GM12864 (cell line): ENCODE data around the gene TOMM40.
"Not testable (repeated sequence)": the region's sequence is repeated elsewhere in the genome, so short reads cannot be mapped to it uniquely, and the experiment has no call there.

Source experiments
- DNase-seq: peaks from one replicate; pipeline ENCODE4 v3.0.0-alpha.2; 2011; ENCODE audit warnings: low read depth
- H3K4me3 ChIP-seq: 2 replicates; pipeline ENCODE4 v1.5.1; 2011; ENCODE audit warnings: mild to moderate bottlenecking, low read depth, low read length, control low read depth
- TF ChIP-seq, protein P1 (sequence below): IDR thresholded peaks from 2 replicates; pipeline ENCODE4 v1.5.1; 2011; ENCODE audit warnings: low read depth, mild to moderate bottlenecking, moderate library complexity, low read length, control low read depth, inconsistent platforms; ENCODE audit errors: missing control alignments

The TOMM40 gene

DNA sequence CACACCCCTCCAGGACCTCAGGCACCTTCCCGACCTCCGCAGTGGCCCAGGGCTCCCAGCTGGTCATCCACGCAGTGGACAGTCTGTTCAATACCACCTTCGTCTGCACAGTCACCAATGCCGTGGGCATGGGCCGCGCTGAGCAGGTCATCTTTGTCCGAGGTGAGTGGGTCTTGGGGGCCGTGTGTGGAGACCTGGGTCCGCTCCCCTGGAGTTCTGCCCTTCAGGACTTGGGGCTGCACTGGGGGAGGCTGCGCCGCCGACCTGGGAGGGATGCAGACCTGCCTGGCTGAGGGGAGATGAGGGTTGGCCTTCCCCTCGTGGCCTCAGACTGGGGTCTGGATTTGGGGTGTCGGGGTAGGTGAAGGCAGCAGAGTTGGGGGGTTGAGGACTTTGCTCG is 16.7 kb upstream of the TOMM40 start:
- no peak overlapping the region for H3K4me3 ChIP-seq
- TF ChIP-seq, protein P1, sequence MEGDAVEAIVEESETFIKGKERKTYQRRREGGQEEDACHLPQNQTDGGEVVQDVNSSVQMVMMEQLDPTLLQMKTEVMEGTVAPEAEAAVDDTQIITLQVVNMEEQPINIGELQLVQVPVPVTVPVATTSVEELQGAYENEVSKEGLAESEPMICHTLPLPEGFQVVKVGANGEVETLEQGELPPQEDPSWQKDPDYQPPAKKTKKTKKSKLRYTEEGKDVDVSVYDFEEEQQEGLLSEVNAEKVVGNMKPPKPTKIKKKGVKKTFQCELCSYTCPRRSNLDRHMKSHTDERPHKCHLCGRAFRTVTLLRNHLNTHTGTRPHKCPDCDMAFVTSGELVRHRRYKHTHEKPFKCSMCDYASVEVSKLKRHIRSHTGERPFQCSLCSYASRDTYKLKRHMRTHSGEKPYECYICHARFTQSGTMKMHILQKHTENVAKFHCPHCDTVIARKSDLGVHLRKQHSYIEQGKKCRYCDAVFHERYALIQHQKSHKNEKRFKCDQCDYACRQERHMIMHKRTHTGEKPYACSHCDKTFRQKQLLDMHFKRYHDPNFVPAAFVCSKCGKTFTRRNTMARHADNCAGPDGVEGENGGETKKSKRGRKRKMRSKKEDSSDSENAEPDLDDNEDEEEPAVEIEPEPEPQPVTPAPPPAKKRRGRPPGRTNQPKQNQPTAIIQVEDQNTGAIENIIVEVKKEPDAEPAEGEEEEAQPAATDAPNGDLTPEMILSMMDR, result no peak
- DNase-seq, result no peak

DNA sequence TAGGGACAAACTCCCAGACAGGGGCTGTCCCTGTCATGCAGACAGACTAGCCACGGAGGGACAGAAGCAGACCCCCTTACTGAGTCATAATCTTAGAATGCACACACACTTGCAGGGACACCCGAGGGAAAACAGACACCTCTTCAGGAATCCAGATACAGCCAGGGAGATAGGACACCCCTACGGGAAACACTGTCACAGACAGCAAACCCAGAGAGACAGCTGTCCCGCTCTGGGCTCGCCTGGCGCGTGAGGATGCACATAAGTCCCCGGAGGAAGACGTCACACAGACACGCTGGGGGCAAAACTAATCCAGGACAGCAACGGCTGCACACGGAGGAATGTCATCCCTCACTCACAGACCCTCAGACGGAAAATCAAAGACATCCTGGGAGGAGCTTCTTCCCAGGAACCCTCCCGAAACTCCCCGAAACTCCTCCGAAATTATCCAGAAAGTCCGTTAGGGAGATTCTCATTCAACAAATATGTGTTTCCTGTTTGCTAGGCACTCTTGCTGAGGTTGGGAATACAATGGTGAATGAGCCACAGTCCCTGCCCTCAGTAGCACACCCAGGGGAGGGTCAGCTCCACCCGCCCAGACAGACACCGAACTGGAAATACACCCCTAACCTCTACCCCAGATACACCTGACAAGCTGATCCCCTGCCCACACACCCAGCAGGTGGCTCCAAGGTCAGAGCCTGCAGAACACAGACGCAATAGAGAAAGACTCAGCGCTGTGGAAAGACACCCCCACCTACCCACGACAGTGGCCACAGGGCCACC is 15.2 kb upstream of the TOMM40 start:
- TF ChIP-seq, protein P1, result no peak
- H3K4me3 ChIP-seq, result no peak overlapping the region
- no peak for DNase-seq

DNA sequence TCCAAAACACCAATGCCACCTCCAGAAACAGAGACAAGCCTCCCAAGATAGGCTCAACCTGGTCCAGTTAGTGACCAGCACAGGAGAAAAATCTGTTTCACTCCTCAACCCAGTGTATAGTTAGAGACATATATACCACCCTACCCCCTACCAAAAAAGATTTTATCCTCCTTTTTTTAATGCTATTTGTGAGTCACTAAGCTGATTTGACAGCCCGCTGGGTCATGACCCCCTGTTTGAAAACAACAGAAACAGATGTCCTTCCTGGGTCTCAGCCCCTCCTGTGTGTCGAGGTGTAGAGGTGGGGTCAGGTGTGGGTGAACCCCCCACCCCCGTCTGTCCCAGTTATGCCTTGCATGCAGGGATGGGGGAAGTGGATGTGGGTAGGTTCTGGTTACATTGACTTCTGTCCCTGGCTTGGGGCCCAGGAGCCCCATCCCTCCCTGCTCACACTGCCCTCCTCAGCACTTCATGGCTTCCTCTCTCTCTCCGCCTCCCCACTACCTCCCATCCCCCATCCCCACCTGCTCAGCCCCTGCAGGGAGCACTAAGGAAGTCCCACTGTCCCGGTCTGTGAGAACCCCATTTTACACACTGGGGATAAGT is 14.0 kb upstream of the TOMM40 start:
- no peak for DNase-seq
- TF ChIP-seq, protein P1, result no peak
- no peak overlapping the region for H3K4me3 ChIP-seq

DNA sequence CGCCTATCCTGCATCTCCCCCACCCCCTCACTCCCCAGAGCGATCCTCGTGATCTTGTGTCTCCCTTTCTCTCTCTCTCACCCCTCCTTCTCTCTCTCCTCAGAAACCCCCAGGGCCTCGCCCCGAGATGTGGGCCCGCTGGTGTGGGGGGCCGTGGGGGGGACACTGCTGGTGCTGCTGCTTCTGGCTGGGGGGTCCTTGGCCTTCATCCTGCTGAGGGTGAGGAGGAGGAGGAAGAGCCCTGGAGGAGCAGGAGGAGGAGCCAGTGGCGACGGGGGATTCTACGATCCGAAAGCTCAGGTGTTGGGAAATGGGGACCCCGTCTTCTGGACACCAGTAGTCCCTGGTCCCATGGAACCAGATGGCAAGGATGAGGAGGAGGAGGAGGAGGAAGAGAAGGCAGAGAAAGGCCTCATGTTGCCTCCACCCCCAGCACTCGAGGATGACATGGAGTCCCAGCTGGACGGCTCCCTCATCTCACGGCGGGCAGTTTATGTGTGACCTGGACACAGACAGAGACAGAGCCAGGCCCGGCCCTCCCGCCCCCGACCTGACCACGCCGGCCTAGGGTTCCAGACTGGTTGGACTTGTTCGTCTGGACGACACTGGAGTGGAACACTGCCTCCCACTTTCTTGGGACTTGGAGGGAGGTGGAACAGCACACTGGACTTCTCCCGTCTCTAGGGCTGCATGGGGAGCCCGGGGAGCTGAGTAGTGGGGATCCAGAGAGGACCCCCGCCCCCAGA is 12.8 kb upstream of the TOMM40 start:
- no peak for DNase-seq
- TF ChIP-seq, protein P1, result no peak
- no peak overlapping the region for H3K4me3 ChIP-seq

DNA sequence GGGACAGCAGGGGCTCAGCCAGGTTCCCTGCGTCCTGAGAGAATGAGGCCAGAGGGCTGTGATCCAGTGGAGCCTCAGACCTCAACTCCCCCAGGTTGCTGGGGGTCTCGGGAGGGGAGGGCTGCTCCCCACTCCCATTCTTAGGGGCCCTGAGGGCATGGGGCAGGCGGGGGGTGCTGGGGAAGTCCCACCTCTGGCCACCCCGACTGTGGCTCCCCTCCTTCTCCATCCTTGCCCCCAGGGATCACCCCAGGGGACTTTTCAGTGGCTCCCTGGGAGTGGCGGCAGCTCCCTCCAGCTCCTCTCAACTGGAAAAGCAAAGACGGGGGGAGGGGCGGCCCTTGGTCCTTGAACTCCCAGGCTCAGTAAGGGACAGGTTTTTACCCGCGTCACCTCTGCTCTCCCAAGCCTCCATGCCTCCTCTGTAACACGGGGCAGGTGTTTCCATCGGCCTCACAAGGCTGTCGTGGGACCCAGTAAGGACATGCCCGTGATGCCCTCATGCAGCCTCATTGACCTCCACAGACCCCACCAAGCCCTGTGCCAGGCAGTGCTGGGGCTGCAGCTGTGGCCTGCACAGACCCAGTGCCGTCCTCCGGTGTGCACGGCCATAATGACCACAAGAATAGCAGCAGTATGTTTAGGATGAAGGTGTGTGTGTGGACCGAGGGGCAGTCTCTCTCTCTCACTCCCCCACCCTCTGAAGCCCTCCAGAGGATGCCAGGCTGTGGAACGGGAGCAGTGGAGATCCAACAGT is 11.6 kb upstream of the TOMM40 start:
- H3K4me3 ChIP-seq, result no peak overlapping the region
- TF ChIP-seq, protein P1, result no peak
- DNase-seq, result no peak

DNA sequence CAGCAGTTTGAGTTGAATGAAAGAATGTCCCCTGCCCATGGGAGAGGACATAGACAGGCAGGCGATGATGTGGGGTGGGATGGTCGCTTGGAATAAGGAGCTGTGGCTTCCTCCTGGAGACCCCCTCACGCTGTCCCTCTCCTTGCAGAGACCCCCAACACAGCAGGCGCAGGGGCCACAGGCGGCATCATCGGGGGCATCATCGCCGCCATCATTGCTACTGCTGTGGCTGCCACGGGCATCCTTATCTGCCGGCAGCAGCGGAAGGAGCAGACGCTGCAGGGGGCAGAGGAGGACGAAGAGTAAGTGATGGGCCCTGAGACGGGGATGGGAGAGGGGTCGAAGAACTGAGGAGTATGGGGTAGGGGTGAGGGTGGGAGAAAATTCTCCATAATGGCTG is 9.0 kb upstream of the TOMM40 start:
- TF ChIP-seq, protein P1, result no peak
- H3K4me3 ChIP-seq, result no peak overlapping the region
- no peak for DNase-seq

DNA sequence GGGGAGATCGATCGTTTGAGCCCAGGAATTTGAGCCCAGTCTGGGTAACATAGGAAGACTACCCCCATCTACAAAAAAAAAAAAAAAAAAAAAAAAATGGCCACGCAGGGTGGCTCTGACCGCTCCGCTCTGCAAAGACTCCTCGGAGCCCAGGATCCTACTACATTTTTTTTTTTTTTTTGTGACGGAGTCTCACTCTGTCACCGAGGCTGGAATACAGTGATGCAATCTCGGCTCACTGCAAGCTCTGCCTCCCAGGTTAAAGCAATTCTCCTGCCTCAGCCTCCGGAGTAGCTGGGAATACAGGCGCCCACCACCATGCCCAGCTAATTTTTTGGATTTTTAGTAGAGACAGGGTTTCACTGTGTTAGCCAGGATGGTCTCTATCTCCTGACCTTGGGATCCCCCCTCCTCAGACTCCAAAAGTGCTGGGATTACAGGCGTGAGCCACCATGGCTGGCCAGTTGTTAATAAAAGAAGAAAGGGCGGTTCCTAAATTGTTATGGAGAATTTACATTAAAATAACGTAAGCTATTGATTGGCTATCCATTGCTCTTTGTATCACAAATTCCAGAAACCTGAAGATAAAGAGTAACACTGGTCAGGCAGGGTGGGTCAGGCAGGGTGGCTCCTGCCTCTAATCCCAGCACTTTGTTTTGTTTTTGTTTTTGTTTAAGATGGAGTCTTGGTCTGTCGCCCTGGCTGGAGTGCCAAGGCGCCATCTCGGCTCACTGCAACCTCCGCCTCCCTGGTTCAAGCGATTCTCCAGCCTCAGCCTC is 8.2 kb upstream of the TOMM40 start:
- H3K4me3 ChIP-seq, DNase-seq: not testable (repeated sequence)
